NB4 (cell line): ENCODE data around the gene CARD18.
"Not testable (repeated sequence)": the region's sequence is repeated elsewhere in the genome, so short reads cannot be mapped to it uniquely, and the experiment has no call there.

Experiments
- DNase-seq: peaks from one replicate; pipeline ENCODE4 v3.0.0; 2010; ENCODE audit warnings: low read depth
- H3K4me3 ChIP-seq: one replicate; pipeline ENCODE4 v1.5.1; 2011; ENCODE audit warnings: mild to moderate bottlenecking, low read depth, low read length, moderate library complexity
- CTCF ChIP-seq: IDR thresholded peaks from one replicate; pipeline ENCODE4 v1.5.1; 2012; ENCODE audit warnings: low read depth, low read length
- MAX ChIP-seq: IDR thresholded peaks from 2 replicates; pipeline ENCODE4 v1.6.1; 2011; ENCODE audit warnings: low read depth, low read length
- MYC ChIP-seq: IDR thresholded peaks from 2 replicates; pipeline ENCODE4 v1.6.1; 2011; ENCODE audit warnings: low read depth, low read length
- POLR2A ChIP-seq: IDR thresholded peaks from 2 replicates; pipeline ENCODE4 v1.6.1; 2011; ENCODE audit warnings: mild to moderate bottlenecking; ENCODE audit not compliant: insufficient read length; ENCODE audit errors: extremely low read depth

Gene CARD18

GRCh38 chr11:105104292-105104691 lies 35.3 kb downstream of the CARD18 start:
- TF ChIP-seq MAX (no peak), MYC (no peak), POLR2A (no peak), CTCF (no peak)
- no peak for DNase-seq

GRCh38 chr11:105103336-105103735 lies 36.2 kb downstream of the CARD18 start:
- TF ChIP-seq POLR2A (no peak), MAX (no peak), MYC (no peak), CTCF (no peak)
- no peak overlapping the region for H3K4me3 ChIP-seq
- no peak for DNase-seq

More at GRCh38 chr11:105104292-105104691, 35.3 kb downstream of the CARD18 start:
- no peak overlapping the region for H3K4me3 ChIP-seq

- not testable (repeated sequence) for H3K4me3 ChIP-seq, DNase-seq
Observed at GRCh38 chr11:105102079-105102581, 37.4 kb downstream of the CARD18 start.

GRCh38 chr11:105100981-105101630 lies 38.5 kb downstream of the CARD18 start:
- TF ChIP-seq MAX (no peak), POLR2A (no peak), CTCF (no peak), MYC (no peak)
- H3K4me3 ChIP-seq: no peak overlapping the region
- no peak for DNase-seq

- H3K4me3 ChIP-seq: no peak overlapping the region
- no peak for DNase-seq
- TF ChIP-seq POLR2A: no peak
- no peak for TF ChIP-seq MAX
- TF ChIP-seq CTCF: no peak
Observed at GRCh38 chr11:105100206-105100605, 39.4 kb downstream of the CARD18 start.

GRCh38 chr11:105099594-105099993 lies 40.0 kb downstream of the CARD18 start:
- DNase-seq, H3K4me3 ChIP-seq: not testable (repeated sequence)

GRCh38 chr11:105092256-105093239 lies 47.0 kb downstream of the CARD18 start:
- DNase-seq: no peak
- TF ChIP-seq POLR2A (no peak), MAX (no peak), MYC (no peak), CTCF (no peak)
- no peak overlapping the region for H3K4me3 ChIP-seq
